ENCODE results near the gene FOXO1.

- TF ChIP-seq CTCF (IDR thresholded peaks at IDR 0.05) (no peak), POLR2A (IDR thresholded peaks at IDR 0.05) (no peak)
Measured at GRCh38 chr13:40671956-40672764, 5.7 kb upstream of the FOXO1 start.

Data from esophagus squamous epithelium (tissue), 4 donors.